PC-3 (cell line): ENCODE measurements around the gene ZNF358. TPM values are rescaled to one million over a fixed set of nuclear protein-coding genes. Genes with fewer than 3 reads are reported as not detected.

Experiments used
- ATAC-seq: fragments of 200-7000 bp; cut with Tn5 transposase; 2 replicates; pipeline ENCODE4 v1.9.1; 2020; ENCODE audit warnings: mild to moderate bottlenecking, moderate library complexity
- BruUV-seq: library from RNA; stranded (reverse); fragments of 400-500 nt; replicated peaks from 2 replicates; lab custom pipeline; 2021; lab: Mats Ljungman, UMichigan
- CTCF ChIA-PET: fragments of 300-600 bp; sonication (Branson Sonifier 250); formaldehyde crosslinking; loops from one replicate; lab custom pipeline; 2022; ENCODE audit warnings: antibody characterized with exemption; lab: Charles Lee
- POLR2A ChIA-PET: fragments of 300-600 bp; sonication (Branson Sonifier 250); formaldehyde crosslinking; loops from one replicate; lab custom pipeline; 2022; ENCODE audit warnings: antibody characterized with exemption; ENCODE audit not compliant: unreplicated experiment; lab: Charles Lee
- DNase-seq: peaks from one replicate; pipeline ENCODE4 v3.0.0-alpha.2; 2015
- H2AFZ ChIP-seq: fragments of 300-600 bp; sonication (generic); 2 replicates; pipeline ENCODE4 v1.6.0; 2016; ENCODE audit warnings: antibody characterized with exemption, low read length
- H3F3A ChIP-seq: fragments of 300-600 bp; sonication (generic); one replicate; pipeline ENCODE4 v1.6.0; 2017; ENCODE audit warnings: antibody characterized with exemption, low read length, control low read depth, mild to moderate bottlenecking; ENCODE audit not compliant: unreplicated experiment
- H3K27ac ChIP-seq: fragments of 300-600 bp; sonication (generic); 2 replicates; pipeline ENCODE4 v1.5.1; 2016; ENCODE audit warnings: mild to moderate bottlenecking, low read length
- H3K27me3 ChIP-seq: fragments of 300-600 bp; sonication (generic); 2 replicates; pipeline ENCODE4 v1.6.1; 2016; ENCODE audit warnings: low read length, mixed read lengths
- H3K36me3 ChIP-seq: fragments of 300-600 bp; sonication (generic); 2 replicates; pipeline ENCODE4 v1.6.1; 2016; ENCODE audit warnings: low read depth, mixed run types, low read length, mixed read lengths
- H3K4me1 ChIP-seq: fragments of 300-600 bp; sonication (generic); 2 replicates; pipeline ENCODE4 v1.5.1; 2016; ENCODE audit warnings: low read length; ENCODE audit not compliant: insufficient read depth
- H3K4me2 ChIP-seq: fragments of 300-600 bp; sonication (generic); 2 replicates; pipeline ENCODE4 v1.6.0; 2016; ENCODE audit warnings: low read length
- H3K4me3 ChIP-seq: fragments of 300-600 bp; sonication (generic); 2 replicates; pipeline ENCODE4 v1.5.1; 2016; ENCODE audit warnings: mild to moderate bottlenecking, low read length, mixed read lengths
- H3K79me2 ChIP-seq: fragments of 300-600 bp; sonication (generic); 2 replicates; pipeline ENCODE4 v1.6.1; 2017; ENCODE audit warnings: low read length, mixed read lengths
- H3K9ac ChIP-seq: fragments of 300-600 bp; sonication (generic); 2 replicates; pipeline ENCODE4 v1.6.0; 2016; ENCODE audit warnings: mild to moderate bottlenecking, low read length
- H3K9me2 ChIP-seq: fragments of 300-600 bp; sonication (generic); replicated peaks from 2 replicates; pipeline ENCODE4 v1.6.1; 2016; ENCODE audit warnings: mixed run types, low read length, mixed read lengths
- H3K9me3 ChIP-seq: fragments of 300-600 bp; sonication (generic); 2 replicates; pipeline ENCODE4 v1.6.1; 2016; ENCODE audit warnings: low read length, mixed read lengths
- H4K20me1 ChIP-seq: fragments of 300-600 bp; sonication (generic); 2 replicates; pipeline ENCODE4 v1.6.1; 2016; ENCODE audit warnings: low read length, mixed read lengths
- CTCF ChIP-seq: fragments of 300-600 bp; sonication (generic); conservative IDR thresholded peaks from 2 replicates; pipeline ENCODE4 v1.5.1; 2017; ENCODE audit warnings: antibody characterized with exemption, low read depth, mild to moderate bottlenecking, low read length
- EZH2 ChIP-seq: fragments of 300-600 bp; sonication (generic); IDR thresholded peaks from one replicate; pipeline ENCODE4 v1.6.1; 2017; ENCODE audit warnings: antibody characterized with exemption, mild to moderate bottlenecking, low read length; ENCODE audit not compliant: unreplicated experiment
- EZH2phosphoT487 ChIP-seq: fragments of 300-600 bp; sonication (generic); IDR thresholded peaks from 2 replicates; pipeline ENCODE4 v1.6.1; 2018; ENCODE audit warnings: mild to moderate bottlenecking, antibody characterized with exemption, low read length, borderline replicate concordance
- intact Hi-C: fragments of 100-400 bp; cut with micrococcal nuclease; formaldehyde crosslinking; loops from 2 replicates; pipeline ENCODE4 v1.9.0; 2023
- total RNA-seq: library from RNA; depleted of rRNA; stranded (reverse); fragments of >200 nt; gene quantifications from 2 replicates; pipeline ENCODE4 v1.2.3, GENCODE V29; 2014

ZNF358 gene
- total RNA-seq, 1 experiment from 2014 or later: 41.6 TPM

DNA sequence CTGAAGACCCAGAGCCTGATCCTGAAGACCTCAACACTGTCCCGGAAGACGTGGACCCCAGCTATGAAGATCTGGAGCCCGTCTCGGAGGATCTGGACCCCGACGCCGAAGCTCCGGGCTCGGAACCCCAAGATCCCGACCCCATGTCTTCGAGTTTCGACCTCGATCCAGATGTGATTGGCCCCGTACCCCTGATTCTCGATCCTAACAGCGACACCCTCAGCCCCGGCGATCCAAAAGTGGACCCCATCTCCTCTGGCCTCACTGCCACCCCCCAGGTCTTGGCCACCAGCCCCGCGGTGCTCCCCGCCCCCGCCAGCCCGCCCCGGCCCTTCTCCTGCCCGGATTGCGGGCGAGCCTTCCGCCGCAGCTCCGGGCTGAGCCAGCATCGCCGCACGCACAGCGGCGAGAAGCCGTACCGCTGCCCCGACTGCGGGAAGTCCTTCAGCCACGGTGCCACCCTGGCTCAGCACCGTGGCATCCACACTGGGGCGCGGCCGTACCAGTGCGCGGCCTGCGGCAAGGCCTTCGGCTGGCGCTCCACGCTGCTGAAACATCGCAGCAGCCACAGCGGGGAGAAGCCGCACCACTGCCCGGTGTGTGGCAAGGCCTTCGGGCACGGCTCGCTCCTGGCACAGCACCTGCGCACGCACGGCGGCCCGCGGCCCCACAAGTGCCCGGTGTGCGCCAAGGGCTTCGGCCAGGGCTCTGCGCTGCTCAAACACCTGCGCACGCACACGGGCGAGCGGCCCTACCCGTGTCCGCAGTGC, 3.6 kb downstream of the ZNF358 start:
- Histone ChIP-seq H3K27ac (no peak overlapping the region), H3K4me2 (no peak overlapping the region), H3K36me3 (no peaks in the 10 kb centered on the region), H3K9ac (no peak overlapping the region), H3K9me2 (no peaks in the 10 kb centered on the region), H3K27me3 (no peaks in the 10 kb centered on the region), H3F3A (no peaks in the 10 kb centered on the region), H3K4me3 (no peak overlapping the region), H3K4me1 (peaks cover 26% of the 10 kb centered on the region), H2AFZ (no peak overlapping the region), H3K9me3 (no peaks in the 10 kb centered on the region), H4K20me1 (no peaks in the 10 kb centered on the region), H3K79me2 (peaks cover 13% of the 10 kb centered on the region)
- ATAC-seq (no peak), DNase-seq (no peak)
- intact Hi-C loops: no loop called here
- POLR2A ChIA-PET: no interaction called here
- BruUV-seq: no TSS peak
- no peak for TF ChIP-seq EZH2phosphoT487
- TF ChIP-seq CTCF: no peak
- no peak for TF ChIP-seq EZH2
- CTCF ChIA-PET: no interaction called here

DNA sequence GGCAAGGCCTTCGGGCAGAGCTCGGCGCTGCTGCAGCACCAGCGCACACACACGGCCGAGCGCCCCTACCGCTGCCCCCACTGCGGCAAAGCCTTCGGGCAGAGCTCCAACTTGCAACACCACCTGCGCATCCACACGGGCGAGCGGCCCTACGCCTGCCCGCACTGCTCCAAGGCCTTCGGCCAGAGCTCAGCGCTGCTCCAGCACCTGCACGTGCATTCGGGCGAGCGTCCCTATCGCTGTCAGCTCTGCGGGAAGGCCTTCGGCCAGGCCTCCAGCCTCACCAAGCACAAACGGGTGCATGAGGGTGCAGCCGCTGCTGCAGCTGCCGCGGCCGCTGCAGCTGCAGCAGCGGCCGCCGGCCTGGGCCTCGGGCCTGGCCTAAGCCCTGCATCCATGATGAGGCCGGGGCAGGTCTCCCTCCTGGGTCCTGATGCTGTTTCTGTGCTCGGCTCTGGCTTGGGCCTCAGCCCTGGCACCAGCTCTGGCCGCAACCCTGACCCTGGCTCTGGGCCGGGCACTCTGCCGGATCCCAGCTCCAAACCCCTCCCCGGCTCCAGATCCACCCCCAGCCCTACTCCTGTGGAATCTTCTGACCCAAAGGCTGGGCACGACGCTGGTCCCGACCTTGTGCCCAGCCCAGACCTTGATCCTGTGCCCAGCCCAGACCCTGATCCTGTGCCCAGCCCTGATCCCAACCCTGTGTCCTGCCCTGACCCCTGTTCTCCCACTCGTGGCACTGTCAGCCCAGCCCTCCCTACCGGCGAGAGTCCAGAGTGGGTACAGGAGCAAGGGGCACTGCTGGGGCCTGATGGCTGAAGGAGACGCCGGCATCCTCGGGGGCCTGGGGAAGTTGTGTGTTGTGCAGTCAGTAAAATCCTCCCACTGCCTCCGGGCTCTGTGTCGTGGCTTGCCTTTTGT, 4.5 kb downstream of the ZNF358 start:
- no peak overlapping the region for H3K9ac ChIP-seq
- peaks cover 23% of the 10 kb centered on the region for H3K4me1 ChIP-seq
- no TSS peak for BruUV-seq
- intact Hi-C loops: no loop called here
- H3K36me3 ChIP-seq: no peaks in the 10 kb centered on the region
- H3F3A ChIP-seq: no peaks in the 10 kb centered on the region
- POLR2A ChIA-PET: no interaction called here
- peaks cover 13% of the 10 kb centered on the region for H3K79me2 ChIP-seq
- H3K9me2 ChIP-seq: no peaks in the 10 kb centered on the region
- TF ChIP-seq EZH2: no peak
- no peak for TF ChIP-seq CTCF
- TF ChIP-seq EZH2phosphoT487: no peak
- H3K27ac ChIP-seq: no peak overlapping the region
- no peak overlapping the region for H2AFZ ChIP-seq
- no peak for DNase-seq
- CTCF ChIA-PET: no interaction called here
- H3K27me3 ChIP-seq: no peaks in the 10 kb centered on the region
- no peak overlapping the region for H3K4me2 ChIP-seq
- no peaks in the 10 kb centered on the region for H4K20me1 ChIP-seq
- no peak overlapping the region for H3K4me3 ChIP-seq
- no peak for ATAC-seq
- H3K9me3 ChIP-seq: no peaks in the 10 kb centered on the region
